Inflammatory macrophage (primary cell): ENCODE results near the gene TMCO4.
A peak's percentile ranks its signal among the peaks of the same experiment; 100 is the strongest.
"Not testable (repeated sequence)": the region's sequence is repeated elsewhere in the genome, so short reads cannot be mapped to it uniquely, and the experiment has no call there.

Source experiments
- DNase-seq, 2 donors: peaks; one replicate each; pipeline ENCODE4 v3.0.0-alpha.2; 2020 to 2022

The TMCO4 gene

DNA sequence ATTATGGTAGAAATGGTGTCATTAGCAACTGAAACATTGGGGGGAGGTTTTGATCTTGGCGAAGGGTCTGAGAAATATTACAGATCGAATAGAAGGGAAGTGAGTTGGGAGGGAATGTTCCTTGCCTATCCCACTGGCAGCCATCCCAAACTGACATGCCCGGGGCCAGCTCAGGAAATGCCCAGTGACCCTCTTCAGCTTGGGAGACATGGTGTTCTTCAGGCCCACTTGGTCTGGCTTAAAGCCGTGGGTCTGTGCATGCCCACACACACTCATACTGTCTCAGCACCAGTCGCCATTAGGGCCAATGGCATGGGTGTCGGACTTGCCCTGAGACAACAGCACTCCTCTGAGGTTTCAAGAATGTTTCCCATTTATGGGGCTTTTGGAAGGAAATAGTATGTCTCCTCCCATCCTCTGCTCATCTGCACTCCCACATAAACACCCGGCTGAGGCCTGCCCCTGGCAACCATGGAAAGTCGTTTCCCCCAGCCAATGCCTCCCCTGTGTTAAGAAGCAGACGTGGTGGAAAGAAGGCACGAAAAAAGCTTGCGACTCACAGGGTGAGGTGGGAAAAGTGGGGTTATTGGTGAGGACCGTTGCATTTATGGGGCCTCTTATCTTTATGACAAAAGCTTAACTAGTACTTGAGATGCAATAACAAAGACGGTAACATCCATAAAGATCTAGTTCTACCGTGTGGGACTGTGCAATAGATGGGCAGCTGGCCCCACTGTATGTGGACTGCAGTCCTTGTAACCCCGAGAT is 13.3 kb upstream of the TMCO4 start:
- DNase-seq: no peak

DNA sequence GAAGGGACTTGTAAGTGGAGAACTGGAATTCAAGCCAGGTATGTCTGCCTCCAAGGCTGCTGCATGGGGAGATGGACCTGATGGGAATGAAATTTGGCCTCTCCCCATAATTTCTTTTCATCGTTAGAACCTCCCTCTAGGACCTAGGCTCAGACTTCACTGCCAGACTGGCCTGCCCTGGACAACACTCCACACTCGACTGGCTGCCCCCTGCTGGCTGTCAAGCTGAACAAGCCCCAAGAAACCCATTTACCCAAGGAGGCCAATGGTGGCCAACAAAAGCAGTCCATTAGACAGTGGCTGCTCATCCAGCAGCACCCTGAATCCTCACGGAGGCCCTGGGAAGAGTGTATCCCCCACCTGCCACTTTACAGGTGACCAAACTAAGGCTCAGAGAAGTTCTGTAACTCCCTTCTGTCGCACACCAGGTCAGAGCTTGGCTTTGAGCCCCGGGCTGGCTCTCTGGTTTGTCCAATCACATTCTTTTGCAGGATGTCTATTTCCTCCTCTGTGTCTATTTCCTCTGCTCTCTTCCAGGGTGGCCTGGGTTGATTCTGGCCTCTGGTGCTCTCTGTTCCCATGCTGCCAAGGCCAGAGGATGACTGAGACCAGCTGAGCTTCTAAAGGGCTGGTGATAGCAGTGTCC is 11.6 kb upstream of the TMCO4 start:
- DNase-seq: peak; percentile 50 to 66

DNA sequence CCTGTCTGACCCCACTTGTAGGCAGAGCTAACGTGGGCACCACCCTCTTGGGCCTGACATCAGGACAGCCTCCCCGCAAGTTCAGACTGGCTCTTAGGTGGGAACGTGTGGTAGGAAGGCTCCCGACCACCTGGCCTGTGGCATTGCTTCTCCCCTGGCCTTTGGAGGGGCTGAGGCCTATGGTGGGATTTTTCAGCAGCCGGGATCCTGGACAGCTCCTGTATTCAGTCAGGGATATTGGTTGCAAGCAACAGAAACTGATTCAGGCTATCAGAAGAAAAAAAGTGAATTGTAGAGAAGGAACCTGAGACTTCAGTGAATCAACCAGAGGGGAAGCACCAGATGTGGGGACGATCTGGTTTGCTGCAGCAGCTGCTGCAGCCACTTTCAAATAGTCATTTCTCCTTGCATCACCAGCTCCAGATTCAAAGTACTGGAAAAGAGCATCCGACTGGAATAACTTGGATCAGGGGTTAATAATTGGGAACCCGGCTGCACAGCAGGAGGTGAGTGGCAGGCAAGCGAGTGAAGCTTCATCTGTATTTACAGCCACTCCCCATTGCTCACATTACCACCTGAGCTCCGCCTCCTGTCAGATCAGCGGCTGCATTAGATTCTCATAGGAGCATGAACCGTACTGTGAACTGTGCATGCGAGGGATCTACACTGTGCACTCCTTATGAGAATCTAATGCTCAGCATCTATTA is 9.5 kb upstream of the TMCO4 start:
- no peak for DNase-seq

DNA sequence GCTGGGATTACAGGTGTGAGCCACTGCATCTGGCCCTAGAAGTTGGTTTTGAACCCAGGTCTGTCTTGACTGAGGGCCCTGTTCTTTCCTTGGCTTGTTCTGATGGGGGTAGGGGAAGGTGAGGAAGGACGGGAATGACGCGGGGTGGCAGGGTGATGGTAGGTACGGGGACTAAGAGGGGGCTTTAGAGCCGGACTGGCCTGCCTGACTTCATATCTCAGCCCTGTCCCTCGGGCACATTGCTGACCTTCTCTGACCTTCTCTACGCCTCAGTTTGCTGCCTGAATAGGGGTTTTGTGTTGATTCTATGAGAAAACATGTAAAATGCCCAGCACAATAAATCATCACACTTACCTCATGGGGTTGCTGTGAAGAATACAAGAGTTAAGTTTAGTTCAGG is 8.6 kb upstream of the TMCO4 start:
- no peak for DNase-seq

DNA sequence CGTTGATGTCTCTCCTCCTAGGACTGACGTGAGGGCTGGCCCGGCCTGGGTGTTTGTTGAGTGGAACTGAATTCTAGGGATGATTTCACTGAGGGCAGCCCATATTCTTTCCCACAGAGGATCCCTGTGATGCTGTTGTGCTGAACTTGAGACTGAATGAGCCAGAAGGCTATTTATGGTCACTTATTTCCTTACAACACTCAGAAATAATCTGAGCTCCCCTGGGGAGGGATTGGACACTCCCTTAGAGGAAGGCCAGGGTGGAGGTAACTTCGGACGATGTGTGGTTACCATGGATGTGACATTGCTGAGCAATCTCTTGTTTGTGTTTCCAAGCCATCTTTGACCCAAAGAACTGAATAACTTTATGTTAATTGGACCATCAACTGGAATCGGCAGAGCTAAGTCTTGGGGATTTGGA is 5.1 kb upstream of the TMCO4 start:
- no peak for DNase-seq

DNA sequence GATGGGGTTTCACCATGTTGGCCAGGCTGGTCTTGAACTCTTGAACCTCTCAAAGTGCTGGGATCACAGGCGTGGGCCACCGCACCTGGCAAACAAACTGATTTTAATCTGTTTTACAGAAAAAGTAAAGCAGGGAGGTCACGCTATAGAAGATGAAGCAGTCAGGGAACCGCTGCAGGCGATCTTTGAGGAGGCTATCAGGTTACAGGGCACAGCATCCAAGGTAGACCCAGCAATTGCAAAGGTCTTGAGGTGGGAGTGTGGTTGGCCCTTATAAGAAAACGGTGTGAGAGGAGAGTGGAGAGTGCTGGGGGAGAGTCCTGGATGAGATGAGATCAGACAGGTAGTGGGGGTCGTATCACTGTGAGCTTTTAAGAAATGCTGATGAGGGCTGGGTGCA is 2.6 kb upstream of the TMCO4 start:
- DNase-seq: no peak

DNA sequence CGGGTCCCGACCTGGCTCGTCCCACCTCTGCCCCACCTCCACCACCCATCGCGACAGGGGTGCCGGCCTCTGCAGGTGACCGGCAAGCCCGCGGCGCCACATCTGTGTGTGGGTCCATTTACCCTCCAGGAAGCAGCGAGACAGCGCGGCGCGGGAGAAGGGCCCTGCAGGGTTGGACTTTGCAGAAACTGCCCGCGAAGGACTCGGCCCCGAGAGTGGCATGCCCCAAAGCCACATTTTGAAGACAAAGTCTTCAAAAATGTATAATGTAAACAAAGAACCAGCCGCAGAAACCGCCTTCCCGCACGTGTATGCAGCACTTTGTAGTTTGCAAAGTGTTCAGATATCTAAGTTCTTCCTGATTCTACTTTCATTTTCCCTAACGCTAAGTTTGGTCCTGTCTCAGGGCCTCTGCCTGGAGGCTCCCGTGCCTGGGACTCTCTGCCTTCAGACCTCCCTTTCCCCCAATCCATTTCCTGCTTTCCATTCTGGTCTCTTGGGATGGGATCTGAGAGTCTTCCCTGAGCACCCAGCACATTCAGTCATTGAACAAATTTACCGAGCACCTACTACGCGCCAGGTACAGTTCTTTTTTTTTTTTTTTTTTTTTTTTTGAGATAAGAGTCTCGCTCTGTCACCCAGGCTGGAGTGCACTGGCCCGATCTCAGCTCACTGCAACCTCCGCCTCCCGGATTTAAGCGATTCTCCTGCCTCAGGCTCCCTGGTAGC is 524 bp upstream of the TMCO4 start:
- DNase-seq: peak; percentile 42 to 54

DNA sequence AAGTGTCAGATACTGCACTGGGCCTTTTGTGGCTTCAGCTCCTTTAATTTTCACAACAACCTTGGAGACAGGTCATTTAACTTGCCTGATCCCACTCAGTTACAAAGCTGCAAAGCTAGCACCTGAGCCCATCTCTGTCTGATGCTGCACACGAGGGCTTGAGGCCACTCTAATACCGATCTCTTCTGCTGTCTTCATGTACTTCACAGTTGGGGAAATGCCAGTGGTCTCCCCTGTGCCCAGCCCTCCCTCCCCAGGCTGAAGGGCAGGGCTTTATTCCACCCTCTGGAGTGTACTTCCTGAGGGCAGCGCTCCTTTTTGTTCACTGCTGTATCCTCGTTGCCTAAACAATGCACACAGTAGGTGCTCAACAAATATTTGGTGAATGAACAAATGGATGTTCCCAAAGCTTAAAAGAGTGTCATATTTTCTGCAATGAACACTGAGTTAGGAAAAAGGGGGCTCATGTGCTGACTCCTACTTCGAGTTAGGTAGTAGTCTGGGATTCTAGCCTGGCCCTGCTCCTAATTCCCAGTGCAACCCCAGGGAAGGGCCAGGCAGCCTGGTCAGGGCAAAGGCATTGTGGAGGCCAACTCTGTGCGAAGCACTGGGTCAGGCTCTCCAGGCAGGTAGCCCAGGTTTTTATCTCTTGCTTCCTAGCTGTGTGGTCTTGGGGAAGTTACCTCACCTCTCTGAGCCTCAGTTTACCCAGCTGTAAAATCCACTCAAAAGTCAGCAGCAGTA is 1.1 kb downstream of the TMCO4 start:
- no peak for DNase-seq

DNA sequence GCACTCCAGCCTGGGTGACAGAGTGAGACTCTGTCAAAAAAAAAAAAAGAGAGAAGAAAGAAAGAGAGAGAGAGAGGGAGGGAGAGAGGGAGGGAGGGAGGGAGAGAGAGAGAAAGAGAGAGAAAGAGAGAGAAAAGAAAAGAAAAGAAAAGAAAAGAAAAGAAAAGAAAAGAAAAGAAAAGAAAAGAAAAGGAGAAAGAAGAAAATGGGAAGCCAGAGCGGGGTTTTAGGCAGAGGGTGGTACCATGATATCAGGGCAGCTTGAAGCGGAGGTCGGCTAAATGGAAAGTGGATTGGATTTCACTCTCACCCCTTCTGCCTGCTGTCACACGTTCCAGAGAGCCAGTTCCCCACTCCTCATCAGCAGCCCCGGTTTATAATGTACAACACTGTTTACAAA is 1.9 kb downstream of the TMCO4 start:
- no peak for DNase-seq

DNA sequence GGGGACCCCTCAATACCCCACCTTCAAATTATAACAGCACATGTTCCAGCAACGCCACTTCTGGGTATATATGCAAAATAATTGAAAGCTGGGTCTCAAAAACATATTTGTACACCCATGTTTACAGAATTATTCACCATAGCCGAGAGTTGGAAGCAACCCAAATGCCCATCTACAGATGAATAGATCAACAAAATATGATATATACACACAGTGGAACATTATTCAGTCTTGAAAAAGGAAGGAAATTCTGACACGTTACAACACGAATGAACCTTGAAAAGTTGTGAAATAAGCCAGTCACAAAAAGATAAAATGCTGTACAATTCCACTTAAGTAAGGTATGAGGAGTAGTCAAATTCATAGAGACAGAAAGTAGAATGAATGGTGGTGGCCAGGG is 5.1 kb downstream of the TMCO4 start:
- DNase-seq: no peak

DNA sequence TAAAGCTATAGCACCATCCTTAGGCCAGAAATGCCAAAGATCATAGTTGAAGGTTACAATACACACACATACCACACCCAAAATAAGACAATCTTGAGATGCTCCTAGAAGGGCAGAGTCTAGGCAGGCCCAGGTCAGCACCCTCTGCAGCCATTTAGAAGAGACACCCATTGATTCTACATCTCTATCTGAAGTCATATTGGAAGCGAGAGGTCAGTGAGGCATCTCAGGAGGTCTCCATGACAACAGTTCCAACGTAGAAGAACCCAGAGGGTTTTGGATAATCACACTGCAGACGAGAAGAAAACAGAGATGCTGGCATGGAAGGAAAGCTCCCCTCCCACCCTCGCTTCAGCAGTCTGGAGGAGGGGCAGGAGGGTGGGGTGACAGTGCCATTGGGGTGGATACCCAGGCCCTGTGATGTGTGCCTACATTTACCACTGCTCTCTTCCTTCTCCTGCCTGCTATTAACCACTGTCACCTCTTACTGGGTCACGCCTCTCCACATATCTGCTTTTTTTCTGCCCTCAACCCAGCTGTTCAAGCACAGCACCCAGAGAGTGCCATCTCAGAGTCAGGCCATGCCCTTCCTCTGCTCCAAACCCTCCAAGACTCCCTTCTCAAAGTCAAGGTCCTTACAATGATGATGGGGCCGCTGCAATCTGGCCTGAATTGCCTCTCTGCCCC is 6.2 kb downstream of the TMCO4 start:
- no peak for DNase-seq

DNA sequence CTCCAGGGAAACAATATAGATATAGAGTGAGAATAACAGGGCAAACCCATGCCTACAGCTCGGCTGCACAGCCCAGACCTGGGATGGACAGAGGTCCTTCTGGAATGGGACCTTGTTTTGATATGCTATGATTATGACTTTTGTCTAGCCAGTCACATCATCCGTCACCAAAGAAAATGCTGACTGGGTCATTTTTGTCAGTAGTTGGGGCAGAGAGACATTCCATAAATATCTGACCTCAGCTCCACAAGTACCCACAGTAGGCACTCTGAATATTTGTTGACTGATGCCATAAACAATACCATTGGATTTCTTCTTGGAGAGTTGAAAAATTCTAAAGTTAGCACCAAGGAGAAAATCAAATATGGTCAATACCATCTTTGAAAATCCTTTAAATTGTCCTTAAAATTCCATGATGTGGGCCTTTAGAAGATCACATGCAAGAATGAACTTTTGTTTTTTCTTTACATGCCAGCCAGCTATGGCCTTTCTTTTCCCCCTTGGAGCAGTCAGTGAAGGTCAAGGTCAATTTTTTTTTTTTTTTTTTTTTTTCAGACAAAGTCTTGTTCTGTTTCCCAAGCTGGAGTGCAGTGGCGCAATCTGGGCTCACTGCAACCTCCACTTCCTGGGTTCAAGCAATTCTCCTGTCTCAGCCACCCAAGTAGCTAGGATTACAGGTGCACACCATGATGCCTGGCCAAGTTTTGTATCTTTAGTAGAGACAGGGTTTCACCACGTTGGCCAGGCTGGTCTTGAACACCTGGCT is 7.3 kb downstream of the TMCO4 start:
- DNase-seq: no peak

DNA sequence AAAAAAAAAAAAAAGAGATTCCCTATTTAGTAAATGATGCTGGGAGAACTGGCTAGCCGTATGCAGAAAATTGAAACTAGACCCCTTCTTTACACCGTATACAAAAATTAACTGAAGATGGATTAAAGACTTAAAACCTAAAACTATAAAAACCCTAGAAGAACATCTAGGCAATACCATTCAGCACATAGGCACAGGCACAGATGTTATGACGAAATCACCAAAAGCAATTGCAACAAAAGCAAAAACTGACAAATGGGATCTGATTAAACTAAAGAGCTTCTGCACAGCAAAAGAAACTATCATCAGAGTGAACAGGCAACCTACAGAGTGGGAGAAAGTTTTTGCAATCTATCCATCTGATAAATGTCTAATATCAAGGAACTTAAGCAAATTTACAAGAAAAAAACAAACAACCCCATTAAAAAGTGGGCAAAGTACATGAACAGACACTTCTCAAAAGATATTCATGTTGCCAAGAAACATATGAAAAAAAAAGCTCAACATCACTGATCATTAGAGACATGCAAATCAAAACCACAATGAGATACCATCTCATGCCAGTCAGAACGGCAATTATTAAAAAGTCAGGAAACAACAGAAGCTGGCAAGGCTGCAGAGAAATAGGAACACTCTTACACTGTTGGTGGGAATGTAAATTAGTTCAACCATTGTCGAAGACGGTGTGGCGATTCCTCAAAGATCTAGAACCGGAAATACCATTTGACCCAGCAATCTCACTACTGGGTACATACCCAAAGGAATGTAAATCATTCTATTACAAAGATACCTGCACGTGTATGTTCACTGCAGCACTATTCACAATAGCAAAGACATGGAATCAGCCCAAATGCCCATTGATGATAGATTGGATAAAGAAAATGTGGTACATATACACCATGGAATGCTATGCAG is 9.4 kb downstream of the TMCO4 start:
- not testable (repeated sequence) for DNase-seq

DNA sequence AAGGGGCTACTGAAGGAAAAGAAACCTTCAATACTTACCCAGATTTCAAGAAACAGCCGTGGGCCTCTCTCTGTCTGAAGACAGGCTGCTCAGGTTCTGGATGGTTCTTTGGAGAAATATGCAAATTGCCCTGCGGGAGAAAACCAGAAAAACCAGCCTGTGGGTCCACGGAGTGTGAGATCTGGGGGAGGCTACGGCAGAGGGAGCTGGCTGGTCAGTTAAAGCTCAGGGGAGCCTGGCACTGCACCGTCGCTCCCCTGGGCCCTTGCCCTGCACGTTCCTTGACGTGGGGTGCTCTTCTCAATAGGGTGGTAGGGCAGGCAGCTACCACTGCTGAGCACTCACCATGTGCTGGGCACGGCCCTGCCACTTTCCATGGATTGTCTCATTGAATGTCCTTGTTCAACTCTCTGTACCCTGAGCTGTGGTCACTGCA is 12.7 kb downstream of the TMCO4 start:
- DNase-seq: no peak

DNA sequence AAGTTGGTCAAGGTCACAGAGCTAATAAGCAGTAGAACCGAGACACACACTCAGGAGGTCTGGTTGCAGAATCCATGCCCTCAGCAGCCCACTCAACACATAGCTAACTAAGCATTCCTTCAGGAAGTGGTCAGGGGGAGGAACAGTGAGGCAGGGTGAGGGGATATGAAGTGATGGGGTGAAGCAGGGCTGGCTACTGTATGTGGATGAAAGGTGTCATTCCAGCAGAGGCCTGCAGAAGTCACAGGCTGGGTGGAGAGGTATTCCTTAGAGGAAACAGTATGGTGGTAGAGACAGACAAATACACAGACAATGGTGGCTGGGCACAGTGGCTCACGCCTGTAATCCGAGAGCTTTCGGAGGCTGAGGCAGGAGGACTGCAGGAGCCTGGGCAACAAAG is 14.1 kb downstream of the TMCO4 start:
- DNase-seq: no peak

DNA sequence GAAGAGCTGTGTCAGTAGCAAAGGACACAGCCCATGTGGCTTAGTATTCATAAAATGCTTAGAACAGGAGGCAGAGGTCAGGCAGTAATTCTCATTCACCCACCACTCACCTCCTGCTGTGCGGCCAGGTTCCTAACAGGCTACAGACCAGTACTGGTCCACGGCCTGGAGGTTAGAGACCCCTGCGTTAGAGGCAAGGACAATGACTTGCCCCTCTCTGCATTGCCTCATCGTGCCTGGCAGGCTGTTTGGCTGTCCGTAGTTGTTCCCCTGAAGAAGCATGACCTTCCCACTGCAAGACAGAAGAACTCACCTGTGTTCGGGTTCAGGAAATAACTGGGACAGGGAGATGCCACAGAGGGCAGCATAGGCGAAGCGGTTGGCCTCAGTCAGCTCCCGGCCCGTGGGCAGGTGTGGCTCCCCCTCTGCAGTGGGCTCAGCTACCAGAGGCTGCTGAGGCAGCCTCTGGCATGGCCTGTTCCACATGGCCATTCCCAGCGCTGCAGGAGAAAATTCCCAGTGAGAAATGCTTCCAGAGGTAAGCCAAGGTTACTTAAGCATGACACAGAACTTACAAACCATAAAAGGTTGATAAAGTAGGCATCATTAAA is 19.3 kb downstream of the TMCO4 start:
- no peak for DNase-seq

DNA sequence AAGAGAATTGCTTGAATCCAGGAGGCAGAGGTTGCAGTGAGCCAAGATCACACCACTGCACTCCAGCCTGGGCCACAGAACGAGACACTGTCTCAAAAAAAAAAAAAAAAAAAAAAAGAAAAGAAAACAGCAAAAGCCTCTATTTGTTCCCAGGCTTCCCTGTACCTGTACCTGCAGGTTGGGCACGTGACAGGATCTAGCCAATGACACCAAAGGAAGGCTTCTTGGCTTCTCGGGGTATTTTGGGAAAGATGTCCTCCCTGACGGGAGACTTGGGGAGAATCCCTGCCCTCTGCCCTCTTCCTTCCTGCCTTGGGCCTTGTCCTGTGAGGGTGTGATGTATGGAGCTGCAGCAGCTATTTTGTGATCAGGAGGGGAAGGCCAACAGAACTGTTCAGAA is 22.8 kb downstream of the TMCO4 start:
- no peak for DNase-seq

DNA sequence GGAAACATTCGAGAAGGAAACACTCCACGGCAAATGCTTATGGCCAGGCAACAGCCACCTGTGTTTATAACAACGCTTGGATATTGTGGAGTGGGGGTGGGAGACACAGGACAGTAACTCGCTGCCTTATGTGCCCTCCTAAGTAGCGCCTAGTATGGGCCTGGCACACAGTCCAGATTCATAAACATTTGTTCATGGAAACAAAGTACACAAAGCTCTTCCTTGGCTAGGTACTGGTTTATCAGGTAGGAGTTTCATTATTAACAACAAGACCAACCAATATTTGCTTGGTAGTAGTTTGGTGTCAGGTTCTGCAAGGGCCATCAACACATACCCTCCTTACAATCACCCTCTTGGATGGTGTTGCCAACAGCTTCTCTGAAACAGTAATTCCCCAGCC is 23.4 kb downstream of the TMCO4 start:
- DNase-seq: no peak

DNA sequence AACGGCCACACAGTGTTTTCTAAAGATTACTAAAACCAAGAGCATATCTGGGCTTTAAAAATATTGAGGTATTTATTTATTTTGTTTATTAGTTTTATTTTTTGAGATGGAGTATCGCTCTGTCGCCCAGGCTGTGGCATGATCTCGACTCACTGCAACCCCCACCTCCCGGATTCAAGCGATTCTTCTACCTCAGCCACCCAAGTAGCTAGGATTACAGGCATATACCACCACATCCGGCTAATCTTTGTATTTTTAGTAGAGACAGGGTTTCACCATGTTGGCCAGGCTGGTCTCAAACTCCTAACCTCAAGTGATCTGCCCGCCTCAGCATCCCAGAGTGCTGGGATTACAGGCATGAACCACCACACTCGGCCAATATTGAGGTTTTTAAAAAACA is 23.9 kb downstream of the TMCO4 start:
- DNase-seq: no peak
